Stimulated activated CD8-positive, alpha-beta memory T cell treated with anti-CD3 and anti-CD28 coated beads, Interleukin-2, amount 100 ng/mL, for 48 hours (primary cell): Measurements from ENCODE around the gene PRMT2.
"Not testable (repeated sequence)": the region's sequence is repeated elsewhere in the genome, so short reads cannot be mapped to it uniquely, and the experiment has no call there.

ENCODE experiments used
- DNase-seq, 2 donors: peaks; one replicate each; pipeline ENCODE4 v3.0.0-alpha.2; 2020; ENCODE audit warnings: low read depth in 2 of 2

Gene PRMT2

DNA sequence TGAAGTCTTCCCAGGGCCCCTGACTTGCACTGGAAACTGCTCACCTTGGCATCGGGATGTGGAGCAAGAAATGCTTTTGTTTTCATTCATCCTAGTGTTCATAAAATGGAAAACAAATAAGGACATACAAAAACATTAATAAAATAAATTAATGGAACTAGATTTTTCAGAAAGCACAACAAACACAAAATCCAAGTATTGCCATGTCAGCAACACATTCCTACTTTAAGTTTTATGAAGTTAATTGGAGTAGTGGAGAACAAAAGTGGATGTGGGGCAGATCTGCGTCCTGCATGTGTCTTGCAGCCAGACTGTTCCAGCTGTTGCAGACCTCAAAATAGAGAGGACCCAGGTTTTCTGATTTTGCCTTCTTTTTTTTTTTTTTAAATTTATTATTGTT lies 32.9 kb downstream of the PRMT2 start:
- no peak for DNase-seq

GRCh38 chr21:46668904-46669303 lies 33.4 kb downstream of the PRMT2 start:
- not testable (repeated sequence) for DNase-seq

DNA sequence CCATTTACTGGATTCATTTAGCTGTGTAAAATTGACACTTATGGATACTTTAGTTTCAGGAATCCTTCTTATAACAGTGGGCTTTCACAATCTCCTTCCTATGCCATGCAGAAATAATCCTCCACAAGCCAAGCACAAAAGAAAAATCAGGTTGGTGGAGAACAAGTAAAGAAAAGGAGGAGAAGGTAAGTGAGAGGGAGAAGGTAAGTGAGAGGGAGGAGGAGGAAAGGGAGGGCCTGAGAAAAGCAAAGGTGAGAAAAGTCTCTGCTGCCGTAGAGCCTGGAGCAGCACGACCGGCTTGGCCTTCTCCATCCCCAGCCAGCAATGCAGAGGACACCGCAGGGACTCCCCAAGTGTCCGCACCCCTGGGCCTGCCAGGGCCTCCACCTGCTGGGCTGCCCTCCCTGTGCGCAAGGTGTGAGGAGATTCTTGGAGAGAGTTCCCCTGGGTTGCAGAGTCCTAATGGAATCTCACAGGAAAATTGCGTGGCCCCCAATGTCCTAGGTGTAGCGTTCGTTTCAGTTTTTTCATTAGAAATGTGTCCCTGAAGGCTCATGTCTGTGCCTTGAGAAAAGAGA lies 39.0 kb downstream of the PRMT2 start:
- no peak for DNase-seq

DNA sequence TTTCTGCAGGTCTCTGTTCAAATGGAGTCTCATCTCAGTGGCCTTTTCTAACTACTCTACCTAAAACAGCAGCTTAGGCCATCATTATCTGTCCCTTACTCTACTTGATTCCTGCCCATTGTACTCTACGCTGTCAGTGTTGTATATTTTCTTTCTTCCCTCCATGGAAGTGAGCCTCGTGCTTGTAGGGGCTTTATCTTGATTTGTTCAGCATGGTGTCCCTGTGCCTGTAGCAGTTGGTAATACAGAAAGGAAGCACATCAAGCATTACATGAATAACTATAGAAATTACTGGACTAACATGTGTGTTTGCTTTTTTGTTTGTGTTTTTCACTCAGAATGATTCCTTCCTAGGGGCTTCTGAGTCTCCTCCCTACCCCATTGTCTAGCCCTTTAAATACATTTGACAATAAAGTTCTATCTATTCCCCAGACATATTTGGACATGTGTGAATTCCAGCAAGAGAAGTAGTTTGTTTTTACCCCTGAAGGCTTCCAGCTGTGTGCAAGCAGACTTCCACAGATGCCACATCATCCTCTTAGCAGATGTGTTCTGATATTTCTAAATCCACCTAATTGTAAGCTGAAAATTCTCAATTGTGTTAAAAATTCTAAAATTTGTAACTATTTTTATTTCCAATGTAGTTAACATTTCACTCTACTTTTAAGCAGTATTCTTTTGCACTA lies 40.3 kb downstream of the PRMT2 start:
- no peak for DNase-seq

GRCh38 chr21:46676542-46676941 lies 41.1 kb downstream of the PRMT2 start:
- not testable (repeated sequence) for DNase-seq

DNA sequence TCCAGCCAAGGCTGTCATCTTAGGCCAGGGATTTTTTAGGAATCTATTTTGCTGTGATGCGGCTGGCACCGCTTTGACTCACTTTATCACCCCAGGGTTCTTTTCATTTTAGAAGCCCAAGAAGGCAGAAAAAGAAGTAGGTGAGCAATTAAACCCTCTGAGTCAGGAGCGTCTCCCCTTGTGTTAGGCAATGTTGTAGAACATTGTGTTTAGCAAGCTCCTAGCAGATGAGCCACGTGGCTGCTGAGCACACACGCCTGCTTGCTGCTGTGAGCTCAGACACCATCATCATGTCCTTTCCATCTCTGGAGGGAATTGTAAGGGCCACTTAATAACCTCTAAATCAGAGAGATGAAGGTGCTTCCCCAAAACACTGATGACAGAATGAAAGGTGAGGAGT lies 46.1 kb downstream of the PRMT2 start:
- not testable (repeated sequence) for DNase-seq

DNA sequence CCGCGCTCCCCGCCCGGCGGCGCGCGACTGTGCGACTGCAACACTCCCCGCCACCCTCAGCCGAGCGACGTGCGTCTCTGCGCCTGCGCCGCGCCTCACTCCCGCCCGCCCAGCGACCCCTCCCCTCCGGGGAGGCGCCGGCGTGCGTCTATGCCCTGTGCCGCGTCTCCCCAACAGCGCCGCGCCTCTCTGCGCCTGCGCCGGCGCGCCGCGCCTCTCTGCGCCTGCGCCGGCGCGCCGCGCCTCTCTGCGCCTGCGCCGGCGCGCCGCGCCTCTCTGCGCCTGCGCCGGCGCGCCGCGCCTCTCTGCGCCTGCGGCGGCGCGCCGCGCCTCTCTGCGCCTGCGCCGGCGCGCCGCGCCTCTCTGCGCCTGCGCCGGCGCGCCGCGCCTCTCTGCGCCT lies 63.2 kb downstream of the PRMT2 start:
- DNase-seq: not testable (repeated sequence)

DNA sequence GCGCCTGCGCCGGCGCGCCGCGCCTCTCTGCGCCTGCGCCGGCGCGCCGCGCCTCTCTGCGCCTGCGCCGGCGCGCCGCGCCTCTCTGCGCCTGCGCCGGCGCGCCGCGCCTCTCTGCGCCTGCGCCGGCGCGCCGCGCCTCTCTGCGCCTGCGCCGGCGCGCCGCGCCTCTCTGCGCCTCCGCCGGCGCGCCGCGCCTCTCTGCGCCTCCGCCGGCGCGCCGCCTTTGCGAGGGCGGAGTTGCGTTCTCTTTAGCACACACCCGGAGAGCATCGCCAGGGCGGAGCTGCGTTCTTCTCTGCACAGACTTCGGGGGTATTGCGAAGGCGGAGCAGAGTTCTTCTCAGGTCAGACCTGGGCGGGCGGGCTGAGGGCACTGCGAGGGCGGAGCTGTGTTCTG lies 63.6 kb downstream of the PRMT2 start:
- not testable (repeated sequence) for DNase-seq
